Trophoblast cell (in vitro differentiated cells and primary cell): ENCODE data around the gene RLF.

Experiments
- DNase-seq, 2 donors: peaks; one replicate each; pipeline ENCODE4 v3.0.0-alpha.2; 2016
- H2AFZ ChIP-seq: 2 replicates; pipeline ENCODE4 v1.6.1; 2013; ENCODE audit warnings: low read length, moderate library complexity, mild to moderate bottlenecking; ENCODE audit not compliant: insufficient read depth, poor library complexity
- H2AK5ac ChIP-seq: 2 replicates; pipeline ENCODE4 v1.6.1; 2013; ENCODE audit warnings: mild to moderate bottlenecking, low read length
- H2BK120ac ChIP-seq: 2 replicates; pipeline ENCODE4 v1.6.1; 2013; ENCODE audit warnings: low read length, mild to moderate bottlenecking, moderate library complexity; ENCODE audit not compliant: insufficient read depth, poor library complexity
- H2BK12ac ChIP-seq: 2 replicates; pipeline ENCODE4 v1.6.1; 2013; ENCODE audit warnings: mild to moderate bottlenecking, low read length, moderate library complexity
- H2BK5ac ChIP-seq: 2 replicates; pipeline ENCODE4 v1.6.1; 2013; ENCODE audit warnings: low read length, low read depth, moderate library complexity, mild to moderate bottlenecking; ENCODE audit not compliant: poor library complexity
- H3K14ac ChIP-seq: 2 replicates; pipeline ENCODE4 v1.6.1; 2013; ENCODE audit warnings: mild to moderate bottlenecking, low read length
- H3K18ac ChIP-seq: 2 replicates; pipeline ENCODE4 v1.6.1; 2013; ENCODE audit warnings: mild to moderate bottlenecking, low read length
- H3K23ac ChIP-seq: 2 replicates; pipeline ENCODE4 v1.6.1; 2013; ENCODE audit warnings: low read length
- H3K27ac ChIP-seq: 2 replicates; pipeline ENCODE4 v1.5.1; 2013; ENCODE audit warnings: low read depth, mild to moderate bottlenecking, inconsistent platforms, low read length, moderate library complexity
- H3K27me3 ChIP-seq: 2 replicates; pipeline ENCODE4 v1.6.1; 2013; ENCODE audit warnings: inconsistent platforms, mild to moderate bottlenecking, low read length, moderate library complexity; ENCODE audit not compliant: insufficient read depth
- H3K36me3 ChIP-seq, 2 experiments: 1 replicate in 1 of 2; 2 replicates in 1 of 2; pipeline ENCODE4 v1.6.1; 2013; ENCODE audit warnings: low read length in 2 of 2, mild to moderate bottlenecking in 2 of 2, moderate library complexity in 1 of 2; ENCODE audit not compliant: insufficient read depth in 2 of 2, control insufficient read depth in 1 of 2
- H3K4ac ChIP-seq: 2 replicates; pipeline ENCODE4 v1.6.1; 2013; ENCODE audit warnings: low read depth, mild to moderate bottlenecking, low read length, moderate library complexity
- H3K4me1 ChIP-seq, 2 experiments: 1 replicate in 1 of 2; 2 replicates in 1 of 2; pipeline ENCODE4 v1.6.1; 2013; ENCODE audit warnings: low read length in 2 of 2, mild to moderate bottlenecking in 2 of 2, moderate library complexity in 1 of 2; ENCODE audit not compliant: insufficient read depth in 2 of 2, control insufficient read depth in 1 of 2
- H3K4me2 ChIP-seq: 2 replicates; pipeline ENCODE4 v1.6.1; 2013; ENCODE audit warnings: inconsistent platforms, mild to moderate bottlenecking, low read length, moderate library complexity
- H3K4me3 ChIP-seq: 2 replicates; pipeline ENCODE4 v1.5.1; 2013; ENCODE audit warnings: mild to moderate bottlenecking, low read depth, low read length, inconsistent platforms
- H3K79me1 ChIP-seq: one replicate; pipeline ENCODE4 v1.6.1; 2013; ENCODE audit warnings: low read length
- H3K79me2 ChIP-seq: 2 replicates; pipeline ENCODE4 v1.6.1; 2013; ENCODE audit warnings: low read length, mild to moderate bottlenecking; ENCODE audit not compliant: control insufficient read depth, insufficient read depth, poor library complexity
- H3K9ac ChIP-seq: 2 replicates; pipeline ENCODE4 v1.6.1; 2013; ENCODE audit warnings: mild to moderate bottlenecking, low read length
- H3K9me3 ChIP-seq: 2 replicates; pipeline ENCODE4 v1.6.1; 2013; ENCODE audit warnings: low read depth, mild to moderate bottlenecking, control low read depth, inconsistent platforms, low read length; ENCODE audit not compliant: insufficient read depth
- H4K12ac ChIP-seq: 2 replicates; pipeline ENCODE4 v1.6.1; 2013; ENCODE audit warnings: low read depth, mild to moderate bottlenecking, low read length, moderate library complexity
- H4K8ac ChIP-seq: 2 replicates; pipeline ENCODE4 v1.6.1; 2013; ENCODE audit warnings: low read depth, mild to moderate bottlenecking, low read length, moderate library complexity
- H4K91ac ChIP-seq: one replicate; pipeline ENCODE4 v1.6.1; 2013; ENCODE audit warnings: low read depth, mild to moderate bottlenecking, low read length, moderate library complexity
- WGBS: extraction: QIAGEN DNeasy Blood & Tissue Kit; methylation state at CpG from one replicate; pipeline ENCODE4 v1.1.7; 2013; ENCODE audit warnings: missing lambda C conversion rate; ENCODE audit not compliant: insufficient read length, insufficient coverage; ENCODE audit errors: extremely low coverage; 5-methylcytosine and 5-hydroxymethylcytosine counted together

RLF gene

DNA sequence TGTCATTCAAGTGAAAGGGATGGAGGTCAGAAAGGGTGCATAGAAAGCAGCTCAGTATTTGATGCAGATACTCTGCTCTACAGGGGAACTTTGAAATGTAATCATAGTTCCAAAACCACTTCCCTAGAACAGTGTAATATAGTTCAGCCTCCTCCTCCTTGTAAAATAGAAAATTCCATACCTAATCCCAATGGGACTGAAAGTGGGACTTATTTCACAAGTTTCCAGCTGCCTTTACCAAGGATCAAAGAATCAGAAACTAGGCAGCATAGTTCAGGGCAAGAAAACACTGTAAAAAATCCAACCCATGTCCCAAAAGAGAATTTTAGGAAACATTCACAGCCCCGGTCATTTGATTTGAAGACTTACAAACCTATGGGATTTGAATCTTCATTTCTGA, 78.4 kb downstream of the RLF start:
- WGBS, result no CpG with 5 or more reads among the region's 1 CpG
- H4K8ac ChIP-seq, result no peak overlapping the region
- no peak overlapping the region for H3K23ac ChIP-seq
- DNase-seq, result no peak
- no peak overlapping the region for H3K4ac ChIP-seq
- H2BK12ac ChIP-seq, result no peak overlapping the region
- no peak overlapping the region for H3K18ac ChIP-seq
- H3K36me3 ChIP-seq, result peaks cover 2 to 19% of the 10 kb centered on the region in 2 experiments
- H2BK120ac ChIP-seq, result no peak overlapping the region
- no peak overlapping the region for H2AK5ac ChIP-seq
- no peak overlapping the region for H4K91ac ChIP-seq
- H2AFZ ChIP-seq, result no peak overlapping the region
- no peak overlapping the region for H3K27ac ChIP-seq
- no peak overlapping the region for H3K9ac ChIP-seq
- H4K12ac ChIP-seq, result no peak overlapping the region
- H3K9me3 ChIP-seq, result no peaks in the 10 kb centered on the region
- no peak overlapping the region for H3K14ac ChIP-seq
- H3K79me1 ChIP-seq, result no peaks in the 10 kb centered on the region
- H3K79me2 ChIP-seq, result no peaks in the 10 kb centered on the region
- no peaks in the 10 kb centered on the region for H3K27me3 ChIP-seq
- no peak overlapping the region for H3K4me2 ChIP-seq
- no peaks in the 10 kb centered on the region for H3K4me1 ChIP-seq
- H2BK5ac ChIP-seq, result no peak overlapping the region
- H3K4me3 ChIP-seq, result no peak overlapping the region

DNA sequence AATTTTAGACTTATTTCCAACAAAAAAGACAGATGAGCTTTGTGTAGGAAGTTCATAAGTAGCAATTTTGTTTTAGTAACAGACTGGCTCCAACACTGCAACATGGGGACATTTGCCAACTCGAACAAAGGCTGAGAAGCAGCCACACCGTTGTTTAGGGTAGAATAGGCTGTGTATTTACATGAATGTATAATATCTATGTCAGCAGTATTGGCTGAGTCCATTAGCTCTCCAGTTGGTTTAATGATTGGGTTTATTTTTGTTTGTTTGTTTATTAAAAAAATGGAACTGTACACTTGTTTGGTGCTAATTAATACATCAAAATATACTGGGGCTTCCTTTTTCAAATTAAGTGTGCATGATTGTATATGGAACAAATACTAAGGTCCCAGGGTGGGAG, 79.2 kb downstream of the RLF start:
- Histone ChIP-seq H3K9ac (no peak overlapping the region), H3K36me3 (peaks cover 2 to 19% of the 10 kb centered on the region in 2 experiments), H3K4me2 (no peak overlapping the region), H2AK5ac (no peak overlapping the region), H2AFZ (no peak overlapping the region), H2BK5ac (no peak overlapping the region), H3K14ac (no peak overlapping the region), H3K4ac (no peak overlapping the region), H3K27me3 (no peaks in the 10 kb centered on the region), H3K23ac (no peak overlapping the region), H4K91ac (no peak overlapping the region), H2BK120ac (no peak overlapping the region), H2BK12ac (no peak overlapping the region), H3K4me3 (no peak overlapping the region), H4K8ac (no peak overlapping the region), H3K4me1 (no peaks in the 10 kb centered on the region), H4K12ac (no peak overlapping the region), H3K79me2 (no peaks in the 10 kb centered on the region), H3K79me1 (no peaks in the 10 kb centered on the region), H3K9me3 (no peaks in the 10 kb centered on the region), H3K18ac (no peak overlapping the region), H3K27ac (no peak overlapping the region)
- no CpG with 5 or more reads among the region's 2 CpGs for WGBS
- no peak for DNase-seq

DNA sequence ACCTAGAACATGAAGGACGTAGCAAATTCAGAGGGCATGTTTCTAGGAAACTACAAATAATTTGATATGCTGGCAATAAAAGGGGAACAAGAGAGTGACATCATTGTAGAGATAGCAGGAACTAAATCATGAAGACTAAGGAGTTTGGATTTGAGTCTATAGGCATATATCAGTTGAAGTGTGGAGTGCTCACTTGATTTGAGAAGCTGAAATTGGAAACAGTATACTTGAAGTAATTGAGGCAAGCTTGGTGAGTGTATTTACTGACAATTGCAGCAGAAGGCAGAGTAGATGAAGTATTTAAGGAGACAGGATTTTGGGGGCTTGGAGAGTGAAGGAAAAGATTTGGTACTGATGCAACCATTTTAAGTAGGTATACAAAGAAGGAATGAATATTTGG, 80.2 kb downstream of the RLF start:
- DNase-seq, result no peak
- H3K14ac ChIP-seq, result no peak overlapping the region
- no peak overlapping the region for H2BK120ac ChIP-seq
- no peaks in the 10 kb centered on the region for H3K4me1 ChIP-seq
- no peaks in the 10 kb centered on the region for H3K79me2 ChIP-seq
- H3K4me2 ChIP-seq, result no peak overlapping the region
- no peak overlapping the region for H4K91ac ChIP-seq
- no peaks in the 10 kb centered on the region for H3K9me3 ChIP-seq
- no peak overlapping the region for H4K12ac ChIP-seq
- no peak overlapping the region for H2BK12ac ChIP-seq
- no peak overlapping the region for H3K4ac ChIP-seq
- H3K27ac ChIP-seq, result no peak overlapping the region
- H2BK5ac ChIP-seq, result no peak overlapping the region
- no peak overlapping the region for H3K9ac ChIP-seq
- H3K23ac ChIP-seq, result no peak overlapping the region
- no peak overlapping the region for H2AFZ ChIP-seq
- no peaks in the 10 kb centered on the region for H3K27me3 ChIP-seq
- H3K79me1 ChIP-seq, result no peaks in the 10 kb centered on the region
- H4K8ac ChIP-seq, result no peak overlapping the region
- whole genome bisulfite sequencing, result no CpG with 5 or more reads among the region's 1 CpG
- no peak overlapping the region for H3K4me3 ChIP-seq
- H3K36me3 ChIP-seq, result peaks cover 2 to 16% of the 10 kb centered on the region in 2 experiments
- no peak overlapping the region for H3K18ac ChIP-seq
- H2AK5ac ChIP-seq, result no peak overlapping the region

DNA sequence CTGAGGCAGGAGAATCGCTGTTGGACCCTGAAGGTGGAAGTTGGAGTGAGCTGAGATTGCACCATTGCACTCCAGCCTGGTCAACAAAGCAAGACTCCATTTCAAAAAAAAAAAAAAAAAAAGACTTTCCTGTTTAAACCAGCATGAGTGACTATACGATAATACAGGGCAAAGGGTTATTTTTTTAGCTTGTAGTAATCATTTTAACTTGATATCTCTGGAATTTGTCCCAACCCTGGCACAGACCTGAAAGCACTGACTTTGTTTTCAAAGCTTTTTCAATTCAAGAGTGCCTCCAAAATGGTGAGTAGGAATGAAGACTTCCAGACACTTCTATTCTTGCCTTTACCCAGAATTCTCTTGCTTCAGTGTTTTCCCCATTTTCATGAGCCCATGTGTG, 82.2 kb downstream of the RLF start:
- Histone ChIP-seq H4K91ac (no peak overlapping the region), H3K79me1 (no peaks in the 10 kb centered on the region), H2AK5ac (no peak overlapping the region), H3K4me3 (no peak overlapping the region), H4K8ac (no peak overlapping the region), H3K23ac (no peak overlapping the region), H3K9ac (no peak overlapping the region), H3K9me3 (no peaks in the 10 kb centered on the region), H2BK120ac (no peak overlapping the region), H2AFZ (no peak overlapping the region), H2BK5ac (no peak overlapping the region), H4K12ac (no peak overlapping the region), H3K4ac (no peak overlapping the region), H3K4me2 (no peak overlapping the region), H3K18ac (no peak overlapping the region), H3K4me1 (no peaks in the 10 kb centered on the region), H3K36me3 (peaks cover 2 to 5% of the 10 kb centered on the region in 2 experiments), H3K79me2 (no peaks in the 10 kb centered on the region), H3K14ac (no peak overlapping the region), H2BK12ac (no peak overlapping the region), H3K27me3 (no peaks in the 10 kb centered on the region), H3K27ac (no peak overlapping the region)
- WGBS, result no CpG with 5 or more reads among the region's 2 CpGs
- DNase-seq, result no peak
